ENCODE data around the gene WSCD2. TPM values are rescaled to one million over a fixed set of nuclear protein-coding genes. Genes with fewer than 3 reads are reported as not detected.
A peak's percentile ranks its signal among the peaks of the same experiment; 100 is the strongest.

The WSCD2 gene
- polyA plus RNA-seq, 3 donors: not detected

DNA sequence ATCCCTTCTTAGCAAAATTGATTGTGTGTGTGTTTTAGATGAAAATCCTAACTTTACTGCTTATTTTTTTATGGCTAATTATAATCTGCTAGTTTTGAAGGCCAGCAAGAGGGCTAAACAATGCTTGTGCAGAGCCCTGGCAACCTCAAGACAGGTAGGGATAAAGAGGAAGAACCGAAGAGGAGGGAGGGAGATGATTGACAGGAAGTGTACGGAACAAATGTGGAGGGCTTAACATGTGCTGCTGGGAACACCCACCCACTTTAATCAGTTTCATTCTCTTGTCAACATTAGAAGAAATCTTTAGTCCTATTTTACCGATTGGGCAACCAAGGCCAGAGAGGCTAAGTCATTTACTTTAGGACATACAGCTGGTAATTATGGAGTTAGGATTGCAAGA, 1.4 kb upstream of the WSCD2 start:
- no peak overlapping the region for H3K4me2 ChIP-seq (replicated peaks; ENCODE audit: extremely low read depth, low read length, poor library complexity, severe bottlenecking)
- no peak overlapping the region for H2AFZ ChIP-seq (ENCODE audit: insufficient read depth, low read depth, low read length, poor library complexity, severe bottlenecking)
- no peak overlapping the region for H3K4me3 ChIP-seq (replicated peaks in 1 of 3; ENCODE audit: low read depth in 2 of 3, low read length in 3 of 3)
- H3K27ac Mint-ChIP-seq: peak overlapping the region in 1 of 7 donors; percentile 28
- WGBS (ENCODE audit: insufficient coverage): no CpG with 5 or more reads among the region's 3 CpGs
- no peaks in the 10 kb centered on the region for H3K36me3 ChIP-seq (replicated peaks in 1 of 2; ENCODE audit: control insufficient read depth in 1 of 2, insufficient read depth in 2 of 2, low read length in 2 of 2)
- peaks cover 6% of the 10 kb centered on the region for H3K4me1 Mint-ChIP-seq
- peaks cover 48 to 59% (median 58%) of the 10 kb centered on the region in 3 donors for H3K27me3 Mint-ChIP-seq (ENCODE audit: low read depth in 3 of 3)
- H3K4me3 Mint-ChIP-seq: peak overlapping the region in 1 of 2 donors; percentile 72
- no peak overlapping the region for H3K9ac ChIP-seq (ENCODE audit: insufficient read depth, low read length, poor library complexity, severe bottlenecking)
- no peak for DNase-seq
- H4K20me1 ChIP-seq (ENCODE audit: insufficient read depth, low read length): no peaks in the 10 kb centered on the region
- H3K9me3 ChIP-seq (replicated peaks in 1 of 2; ENCODE audit: control insufficient read depth in 1 of 2, insufficient read depth in 1 of 2, low read length in 2 of 2): peaks cover 0 to 11% of the 10 kb centered on the region in 2 donors
- H3K79me2 ChIP-seq (ENCODE audit: insufficient read depth, low read length): no peaks in the 10 kb centered on the region
- TF ChIP-seq CTCF (IDR thresholded peaks at IDR 0.05): no peak
- peaks cover 0 to 10% (median 5%) of the 10 kb centered on the region in 7 donors for H3K9me3 Mint-ChIP-seq
- intact Hi-C loops (cut with micrococcal nuclease): no loop called here
- peaks cover 7 to 12% of the 10 kb centered on the region in 2 donors for H3K4me1 ChIP-seq (ENCODE audit: control insufficient read depth in 1 of 2, insufficient read depth in 2 of 2, low read length in 2 of 2)
- no peak overlapping the region for H3K27ac ChIP-seq (ENCODE audit: low read depth in 1 of 2, low read length in 2 of 2)
- no peaks in the 10 kb centered on the region for H3K36me3 Mint-ChIP-seq
- H3K27me3 ChIP-seq (ENCODE audit: control insufficient read depth in 2 of 2, insufficient read depth in 2 of 2, low read length in 2 of 2): peaks cover 27 to 52% of the 10 kb centered on the region in 2 donors

DNA sequence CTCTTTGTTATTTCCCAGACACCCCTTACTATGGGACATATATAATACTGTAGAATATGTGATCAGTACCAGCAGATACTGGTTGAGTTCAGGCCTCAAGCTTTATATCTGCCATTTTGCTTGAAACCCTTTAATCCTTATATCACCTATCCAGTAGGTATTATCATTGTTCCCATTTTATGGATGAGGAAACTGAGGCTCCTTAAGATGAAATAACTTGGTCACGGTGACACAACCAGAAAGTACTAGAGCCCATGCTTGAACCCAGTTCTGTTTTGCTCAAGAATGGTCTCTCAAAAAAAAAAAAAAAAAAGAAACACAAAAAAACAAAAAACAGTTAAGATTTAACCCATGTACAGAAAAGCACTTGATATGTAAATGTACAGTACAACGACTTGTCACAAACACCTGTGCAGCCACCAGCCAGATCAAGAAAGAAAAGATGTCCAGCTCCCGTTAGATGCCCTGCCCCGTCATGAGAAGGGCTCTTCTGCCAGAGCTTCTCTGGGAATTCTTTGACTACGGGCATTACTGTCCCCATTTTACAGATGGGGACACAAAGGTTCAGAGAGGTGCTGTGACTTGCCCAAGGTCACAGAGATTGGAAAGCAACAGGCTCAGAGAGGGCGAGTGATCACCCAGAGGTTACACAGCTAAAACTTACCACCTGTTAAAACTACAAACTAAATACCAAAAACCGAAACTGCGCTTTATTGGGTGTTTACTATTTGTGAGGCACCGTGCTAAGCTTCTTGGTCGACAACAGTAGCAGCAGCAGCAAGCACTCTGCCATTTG, 669 bp upstream of the WSCD2 start:
- H3K36me3 Mint-ChIP-seq: no peaks in the 10 kb centered on the region
- Histone ChIP-seq H3K27ac (ENCODE audit: low read depth in 1 of 2, low read length in 2 of 2) (no peak overlapping the region), H3K9me3 (replicated peaks in 1 of 2; ENCODE audit: control insufficient read depth in 1 of 2, insufficient read depth in 1 of 2, low read length in 2 of 2) (peaks cover 0 to 11% of the 10 kb centered on the region in 2 donors), H4K20me1 (ENCODE audit: insufficient read depth, low read length) (no peaks in the 10 kb centered on the region), H3K4me1 (ENCODE audit: control insufficient read depth in 1 of 2, insufficient read depth in 2 of 2, low read length in 2 of 2) (peaks cover 7 to 12% of the 10 kb centered on the region in 2 donors), H3K36me3 (replicated peaks in 1 of 2; ENCODE audit: control insufficient read depth in 1 of 2, insufficient read depth in 2 of 2, low read length in 2 of 2) (no peaks in the 10 kb centered on the region), H3K9ac (ENCODE audit: insufficient read depth, low read length, poor library complexity, severe bottlenecking) (no peak overlapping the region), H2AFZ (ENCODE audit: insufficient read depth, low read depth, low read length, poor library complexity, severe bottlenecking) (no peak overlapping the region), H3K27me3 (ENCODE audit: control insufficient read depth in 2 of 2, insufficient read depth in 2 of 2, low read length in 2 of 2) (peaks cover 27 to 52% of the 10 kb centered on the region in 2 donors), H3K79me2 (ENCODE audit: insufficient read depth, low read length) (no peaks in the 10 kb centered on the region), H3K4me3 (replicated peaks in 1 of 3; ENCODE audit: low read depth in 2 of 3, low read length in 3 of 3) (peak overlapping the region in 1 of 3 experiments; percentile 55), H3K4me2 (replicated peaks; ENCODE audit: extremely low read depth, low read length, poor library complexity, severe bottlenecking) (peak overlapping the region; percentile 61)
- H3K9me3 Mint-ChIP-seq: peaks cover 0 to 6% (median 3%) of the 10 kb centered on the region in 7 donors
- peaks cover 51 to 60% (median 58%) of the 10 kb centered on the region in 3 donors for H3K27me3 Mint-ChIP-seq (ENCODE audit: low read depth in 3 of 3)
- DNase-seq: no peak
- H3K4me1 Mint-ChIP-seq: peaks cover 6% of the 10 kb centered on the region
- peak overlapping the region in 1 of 2 donors; percentile 72 for H3K4me3 Mint-ChIP-seq
- intact Hi-C loops (cut with micrococcal nuclease): no loop called here
- H3K27ac Mint-ChIP-seq: no peak overlapping the region
- 89% methylated on average over 6 of the region's 10 CpGs for WGBS (ENCODE audit: insufficient coverage)
- no peak for TF ChIP-seq CTCF (IDR thresholded peaks at IDR 0.05)
